HTR-8/SVneo (cell line): ENCODE data around the gene IVD.

ENCODE experiments used
- DNase-seq: peaks from one replicate; pipeline ENCODE4 v3.0.0; 2011; ENCODE audit warnings: low spot score, mixed read lengths; ENCODE audit not compliant: insufficient read length
- FAIRE-seq: peaks from 2 replicates; lab custom pipeline; 2011; peaks lifted over from hg19 to GRCh38; lab: Jason Lieb, UNC

IVD gene

GRCh38 chr15:40405501-40406381 lies at the start of gene IVD:
Gene IVD (plus strand): TSS chr15:40405795. CDS start chr15:40405828, 33 bp downstream.
- DNase-seq (peak; percentile 99), FAIRE-seq (peak; percentile 95)

- DNase-seq (no peak), FAIRE-seq (no peak)
Measured at GRCh38 chr15:40355976-40356585, 49.5 kb upstream of the IVD start.

- FAIRE-seq (no peak), DNase-seq (no peak)
Measured at GRCh38 chr15:40357246-40357645, 48.3 kb upstream of the IVD start.

- FAIRE-seq: peak; percentile 46
- peak; percentile 96 for DNase-seq
Measured at GRCh38 chr15:40357723-40358470, 47.7 kb upstream of the IVD start, which contains the start of gene DISP2. Gene DISP2 (plus strand): TSS chr15:40358219. CDS start chr15:40358322, 103 bp downstream.

DNA sequence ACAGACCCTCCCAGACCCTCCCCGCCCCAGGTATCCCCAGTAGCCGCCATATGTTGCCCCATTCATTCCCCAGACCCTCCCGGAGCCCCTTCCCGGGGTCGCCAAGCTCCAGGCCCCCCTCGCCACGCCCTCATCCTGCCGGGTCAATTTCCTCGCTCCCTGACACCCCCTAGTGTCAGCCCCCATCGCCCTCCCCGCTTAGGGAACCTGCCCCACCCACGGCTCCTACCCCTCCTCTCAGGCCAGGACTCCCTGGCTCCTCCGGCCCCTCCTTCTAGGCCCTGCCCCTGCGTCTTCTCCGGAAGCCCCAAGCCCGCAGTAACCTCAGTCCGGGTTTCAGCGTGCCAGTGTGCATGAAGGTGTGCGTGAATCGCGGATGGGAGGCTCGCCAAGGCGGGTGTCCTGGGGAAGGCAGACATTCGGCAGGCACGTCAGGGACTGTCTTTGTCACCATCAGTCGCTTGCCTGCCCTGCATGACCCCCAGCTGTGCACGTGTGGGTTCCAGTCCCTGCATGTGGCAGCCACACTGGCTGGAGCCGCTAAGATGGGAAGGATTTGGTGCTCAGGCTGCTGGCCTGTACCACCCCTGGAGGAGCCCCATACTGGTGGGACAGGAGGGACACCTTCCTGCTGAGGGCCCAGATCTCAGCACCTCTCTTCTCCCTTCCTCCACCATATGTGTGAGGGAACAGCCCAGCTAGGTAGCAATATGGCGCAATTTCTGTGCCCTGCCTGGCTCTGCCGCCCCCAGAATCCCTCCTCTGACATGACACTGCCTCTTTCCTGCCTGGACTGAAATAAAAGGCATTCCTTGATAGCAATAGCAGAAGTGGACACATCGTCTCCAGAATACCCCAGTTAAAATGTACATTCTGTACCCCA lies 46.9 kb upstream of the IVD start:
- DNase-seq (no peak), FAIRE-seq (no peak)

GRCh38 chr15:40360015-40360414 lies 45.6 kb upstream of the IVD start:
- DNase-seq (no peak), FAIRE-seq (no peak)

- FAIRE-seq (no peak), DNase-seq (no peak)
Measured at GRCh38 chr15:40361640-40362039, 44.0 kb upstream of the IVD start.

- FAIRE-seq (no peak), DNase-seq (no peak)
Measured at GRCh38 chr15:40363611-40364010, 42.0 kb upstream of the IVD start.

GRCh38 chr15:40364251-40364650 lies 41.3 kb upstream of the IVD start:
- FAIRE-seq: no peak
- DNase-seq: no peak

- FAIRE-seq (no peak), DNase-seq (no peak)
Measured at GRCh38 chr15:40365016-40365415, 40.6 kb upstream of the IVD start.

- FAIRE-seq (no peak), DNase-seq (no peak)
Measured at GRCh38 chr15:40365624-40366456, 39.8 kb upstream of the IVD start.

DNA sequence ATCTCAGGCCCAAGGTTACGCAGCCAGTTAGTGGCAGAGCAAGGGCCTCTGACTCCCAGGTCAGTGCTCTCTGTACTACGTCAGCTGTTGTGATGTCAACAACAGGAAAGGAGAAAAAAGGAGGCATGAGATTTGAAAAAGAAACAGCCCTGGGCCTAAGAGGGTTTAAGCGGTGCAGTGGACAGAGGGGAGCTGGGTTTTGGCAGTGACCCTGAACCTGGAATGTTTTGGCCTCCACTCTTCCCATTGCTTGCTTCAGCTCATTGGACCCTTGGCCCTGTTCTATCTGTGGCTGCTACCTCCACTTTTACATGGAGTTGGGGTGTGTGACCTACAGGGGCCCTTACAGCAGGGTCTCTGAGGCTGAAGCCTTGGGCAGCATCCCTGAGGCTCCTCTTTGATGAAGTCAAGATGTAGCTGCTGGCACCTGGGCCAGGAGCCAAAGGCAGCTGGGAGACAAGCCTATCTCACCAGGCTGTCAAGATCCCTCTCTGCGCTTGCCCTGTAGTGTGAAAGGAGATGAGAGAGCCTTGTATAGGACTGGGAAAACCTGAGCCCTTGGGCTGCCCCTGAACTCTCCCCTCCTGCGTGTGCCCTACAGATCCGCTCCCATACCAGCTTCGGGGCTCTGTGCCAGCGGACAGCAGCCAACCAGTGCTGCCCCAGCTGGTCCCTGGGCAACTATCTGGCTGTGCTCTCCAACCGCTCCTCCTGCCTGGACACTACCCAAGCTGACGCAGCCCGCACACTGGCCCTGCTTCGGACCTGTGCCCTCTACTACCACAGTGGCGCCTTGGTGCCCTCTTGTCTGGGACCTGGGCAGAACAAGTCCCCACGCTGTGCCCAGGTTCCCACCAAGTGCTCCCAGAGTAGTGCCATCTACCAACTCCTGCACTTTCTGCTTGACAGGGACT lies 38.9 kb upstream of the IVD start:
- DNase-seq: no peak

GRCh38 chr15:40367371-40367685 lies 38.3 kb upstream of the IVD start:
- DNase-seq (no peak), FAIRE-seq (no peak)

More for the DNA sequence above, 38.9 kb upstream of the IVD start:
- FAIRE-seq: no peak

DNA sequence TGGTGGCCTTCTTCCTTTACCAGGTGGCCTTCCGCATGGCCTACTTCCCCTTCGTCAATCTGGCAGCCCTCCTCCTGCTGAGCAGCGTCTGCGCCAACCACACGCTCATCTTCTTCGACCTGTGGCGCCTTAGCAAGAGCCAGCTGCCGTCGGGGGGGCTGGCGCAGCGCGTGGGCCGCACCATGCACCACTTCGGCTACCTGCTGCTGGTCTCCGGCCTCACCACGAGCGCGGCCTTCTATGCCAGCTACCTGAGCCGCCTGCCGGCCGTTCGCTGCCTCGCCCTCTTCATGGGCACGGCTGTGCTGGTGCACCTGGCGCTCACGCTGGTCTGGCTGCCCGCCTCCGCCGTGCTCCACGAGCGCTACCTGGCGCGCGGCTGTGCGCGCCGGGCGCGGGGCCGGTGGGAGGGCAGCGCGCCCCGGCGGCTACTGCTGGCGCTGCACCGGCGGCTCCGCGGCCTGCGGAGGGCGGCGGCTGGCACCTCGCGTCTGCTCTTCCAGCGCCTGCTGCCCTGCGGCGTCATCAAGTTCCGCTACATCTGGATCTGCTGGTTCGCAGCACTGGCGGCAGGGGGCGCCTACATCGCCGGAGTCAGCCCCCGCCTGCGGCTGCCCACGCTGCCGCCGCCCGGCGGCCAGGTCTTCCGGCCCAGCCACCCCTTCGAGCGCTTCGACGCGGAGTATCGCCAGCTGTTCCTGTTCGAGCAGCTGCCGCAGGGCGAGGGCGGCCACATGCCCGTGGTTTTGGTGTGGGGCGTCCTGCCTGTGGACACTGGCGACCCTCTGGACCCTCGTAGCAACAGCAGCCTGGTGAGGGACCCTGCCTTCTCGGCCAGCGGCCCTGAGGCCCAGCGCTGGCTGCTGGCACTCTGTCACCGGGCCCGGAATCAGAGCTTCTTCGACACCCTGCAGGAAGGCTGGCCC lies 37.6 kb upstream of the IVD start:
- DNase-seq (no peak), FAIRE-seq (no peak)

DNA sequence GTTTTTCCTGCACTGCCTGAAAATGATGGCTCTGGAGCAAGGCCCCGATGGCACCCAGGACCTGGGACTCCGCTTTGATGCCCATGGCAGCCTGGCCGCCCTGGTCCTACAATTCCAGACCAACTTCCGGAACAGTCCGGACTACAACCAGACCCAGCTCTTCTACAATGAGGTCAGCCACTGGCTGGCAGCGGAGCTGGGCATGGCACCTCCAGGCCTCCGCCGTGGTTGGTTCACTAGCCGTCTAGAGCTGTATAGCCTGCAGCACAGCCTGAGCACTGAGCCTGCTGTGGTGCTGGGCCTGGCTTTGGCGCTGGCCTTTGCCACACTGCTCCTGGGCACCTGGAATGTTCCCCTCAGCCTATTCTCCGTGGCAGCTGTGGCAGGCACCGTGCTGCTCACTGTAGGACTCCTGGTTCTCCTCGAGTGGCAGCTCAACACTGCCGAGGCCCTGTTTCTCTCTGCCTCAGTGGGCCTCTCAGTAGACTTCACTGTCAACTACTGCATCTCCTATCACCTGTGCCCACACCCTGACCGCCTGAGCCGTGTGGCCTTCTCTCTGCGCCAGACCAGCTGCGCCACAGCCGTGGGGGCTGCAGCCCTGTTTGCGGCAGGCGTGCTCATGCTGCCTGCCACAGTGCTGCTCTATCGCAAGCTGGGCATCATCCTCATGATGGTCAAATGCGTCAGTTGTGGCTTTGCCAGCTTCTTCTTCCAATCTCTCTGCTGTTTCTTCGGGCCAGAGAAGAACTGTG lies 36.7 kb upstream of the IVD start:
- FAIRE-seq (no peak), DNase-seq (no peak)

DNA sequence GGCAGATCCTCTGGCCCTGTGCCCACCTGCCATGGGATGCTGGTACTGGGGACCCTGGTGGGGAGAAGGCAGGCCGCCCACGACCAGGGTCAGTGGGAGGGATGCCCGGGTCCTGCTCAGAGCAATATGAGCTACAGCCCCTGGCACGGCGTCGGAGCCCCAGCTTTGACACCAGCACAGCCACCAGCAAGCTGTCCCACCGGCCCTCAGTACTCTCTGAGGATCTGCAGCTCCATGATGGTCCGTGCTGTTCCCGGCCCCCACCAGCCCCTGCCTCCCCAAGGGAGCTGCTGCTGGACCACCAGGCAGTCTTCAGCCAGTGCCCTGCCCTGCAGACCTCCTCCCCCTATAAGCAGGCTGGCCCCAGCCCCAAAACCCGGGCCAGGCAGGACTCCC lies 36.1 kb upstream of the IVD start:
- FAIRE-seq (no peak), DNase-seq (no peak)
